Measurements from ENCODE around the gene IFFO2. TPM values are rescaled to one million over a fixed set of nuclear protein-coding genes. Genes with fewer than 3 reads are reported as not detected.

Gene IFFO2
- total and polyA plus RNA-seq, 2 of the 13 experiments (the other 11 are each of a cell fraction or from before 2014, with no cell fraction given), result 7.3 to 16.7 TPM

- no peak for TF ChIP-seq DPF2 (CRISPR knock-in tag; IDR thresholded peaks at IDR 0.05; ENCODE audit: borderline replicate concordance, low read depth)
- TF ChIP-seq ZNF703 (CRISPR knock-in tag; IDR thresholded peaks at IDR 0.05; ENCODE audit: borderline replicate concordance), result no peak; the same call in 1 of the 2 replicates
- TF ChIP-seq SP2 (CRISPR knock-in tag; IDR thresholded peaks at IDR 0.05), result no peak; the same call in 1 of the 2 replicates
- TF ChIP-seq MIER3 (CRISPR knock-in tag; IDR thresholded peaks at IDR 0.05; ENCODE audit: borderline replicate concordance), result no peak; the same call in 1 of the 2 replicates
- no peak for TF ChIP-seq BRCA1 (CRISPR knock-in tag; IDR thresholded peaks at IDR 0.05)
- no peak for TF ChIP-seq ZNF841 (CRISPR knock-in tag; IDR thresholded peaks at IDR 0.05; ENCODE audit: borderline replicate concordance)
- no peak for TF ChIP-seq ZNF672 (CRISPR knock-in tag; IDR thresholded peaks at IDR 0.05)
- no peak for TF ChIP-seq PRDM4 (CRISPR knock-in tag; IDR thresholded peaks at IDR 0.05; ENCODE audit: borderline replicate concordance)
- no peak for TF ChIP-seq THAP9 (CRISPR knock-in tag; IDR thresholded peaks at IDR 0.05; ENCODE audit: borderline replicate concordance)
- no peak for TF ChIP-seq WIZ (CRISPR knock-in tag; IDR thresholded peaks at IDR 0.05)
- TF ChIP-seq MTERF4 (CRISPR knock-in tag; IDR thresholded peaks at IDR 0.05), result no peak
- TF ChIP-seq HOXA7 (CRISPR knock-in tag; IDR thresholded peaks at IDR 0.05), result no peak
- TF ChIP-seq SPEN (CRISPR knock-in tag; IDR thresholded peaks at IDR 0.05; ENCODE audit: low read depth), result peak; percentile 47
- TF ChIP-seq NBN (conservative IDR thresholded peaks at IDR 0.05), result no peak
- no peak for TF ChIP-seq TBX2 (CRISPR knock-in tag; IDR thresholded peaks at IDR 0.05; ENCODE audit: borderline replicate concordance)
- TF ChIP-seq ZNF431 (CRISPR knock-in tag; IDR thresholded peaks at IDR 0.05; ENCODE audit: borderline replicate concordance, low read depth), result 0 out of 2 replicates have a peak, but pooled peaks have one; percentile 43
- TF ChIP-seq CREB1 (IDR thresholded peaks at IDR 0.05), result no peak
- TF ChIP-seq CREB1 (CRISPR knock-in tag; IDR thresholded peaks at IDR 0.05), result no peak
- 0 out of 2 replicates have a peak, but pooled peaks have one; percentile 61 for TF ChIP-seq ARHGAP35 (CRISPR knock-in tag; IDR thresholded peaks at IDR 0.05; ENCODE audit: borderline replicate concordance)
- TF ChIP-seq PHF8 (CRISPR knock-in tag; IDR thresholded peaks at IDR 0.05), result peak; percentile 45; the same call in 1 of the 2 replicates
- no peak for TF ChIP-seq CBX1 (IDR thresholded peaks at IDR 0.05; ENCODE audit: low read depth)
- no peak for TF ChIP-seq ZNF782 (CRISPR knock-in tag; IDR thresholded peaks at IDR 0.05; ENCODE audit: borderline replicate concordance)
- 0 out of 2 replicates have a peak, but pooled peaks have one; percentile 29 for TF ChIP-seq KMT2A (CRISPR knock-in tag; IDR thresholded peaks at IDR 0.05)
- peak; percentile 16; the same call in 1 of the 2 replicates for TF ChIP-seq ATF3 (CRISPR knock-in tag; IDR thresholded peaks at IDR 0.05)
Observed at GRCh38 chr1:18955441-18956192, 859 bp downstream of the IFFO2 start (continued).
